Activated CD8-positive, alpha-beta T cell treated with anti-CD3 and anti-CD28 coated beads for 36 hours (primary cell): Measurements from ENCODE around the gene STK32C. TPM values are rescaled to one million over a fixed set of nuclear protein-coding genes. Genes with fewer than 3 reads are reported as not detected.
"Not testable (repeated sequence)": the region's sequence is repeated elsewhere in the genome, so short reads cannot be mapped to it uniquely, and the experiment has no call there.

ENCODE experiments used
- ATAC-seq: fragments of 200-7000 bp; cut with Tn5 transposase; one replicate; pipeline ENCODE4 v1.10.0; 2021; ENCODE audit warnings: mild to moderate bottlenecking, moderate library complexity
- CTCF ChIA-PET: fragments of 350-600 bp; sonication (Branson Sonifier 250); formaldehyde crosslinking; loops from one replicate; lab custom pipeline; 2021; ENCODE audit warnings: antibody characterized with exemption; lab: Charles Lee
- POLR2A ChIA-PET: fragments of 350-600 bp; sonication (Branson Sonifier 250); formaldehyde crosslinking; loops from one replicate; lab custom pipeline; 2021; ENCODE audit warnings: antibody characterized with exemption; lab: Charles Lee
- DNase-seq: peaks from one replicate; pipeline ENCODE4 v3.0.0-alpha.2; 2020
- H3K27ac Mint-ChIP-seq: one replicate; pipeline ENCODE4 v1.8.0; 2021; ENCODE audit warnings: mild to moderate bottlenecking, mixed read lengths
- H3K27me3 Mint-ChIP-seq: one replicate; pipeline ENCODE4 v1.8.0; 2021; ENCODE audit warnings: mixed read lengths
- H3K36me3 Mint-ChIP-seq: one replicate; pipeline ENCODE4 v1.8.0; 2021; ENCODE audit warnings: low read depth, mixed read lengths
- H3K4me1 Mint-ChIP-seq: one replicate; pipeline ENCODE4 v1.8.0; 2021; ENCODE audit warnings: low read depth, mixed read lengths
- H3K4me3 Mint-ChIP-seq: one replicate; pipeline ENCODE4 v1.8.0; 2021; ENCODE audit warnings: mild to moderate bottlenecking, moderate library complexity, mixed read lengths
- H3K9me3 Mint-ChIP-seq: one replicate; pipeline ENCODE4 v1.8.0; 2021; ENCODE audit warnings: mixed read lengths
- intact Hi-C: fragments of 100-400 bp; cut with micrococcal nuclease; formaldehyde crosslinking; loops from one replicate; pipeline ENCODE4 v1.10.0; 2022
- total RNA-seq, 2 experiments: library from RNA; stranded (reverse); gene quantifications; one replicate each; pipeline ENCODE4 v1.2.3, GENCODE V29; 2021
- TF ChIP-seq, protein P1 (sequence below): fragments of 200-600 bp; IDR thresholded peaks from one replicate; pipeline ENCODE4 v1.8.0; 2022; ENCODE audit warnings: antibody characterized with exemption, mild to moderate bottlenecking

STK32C gene
- total RNA-seq, 2 experiments from 2014 or later = 29.3 to 31.4 TPM

DNA sequence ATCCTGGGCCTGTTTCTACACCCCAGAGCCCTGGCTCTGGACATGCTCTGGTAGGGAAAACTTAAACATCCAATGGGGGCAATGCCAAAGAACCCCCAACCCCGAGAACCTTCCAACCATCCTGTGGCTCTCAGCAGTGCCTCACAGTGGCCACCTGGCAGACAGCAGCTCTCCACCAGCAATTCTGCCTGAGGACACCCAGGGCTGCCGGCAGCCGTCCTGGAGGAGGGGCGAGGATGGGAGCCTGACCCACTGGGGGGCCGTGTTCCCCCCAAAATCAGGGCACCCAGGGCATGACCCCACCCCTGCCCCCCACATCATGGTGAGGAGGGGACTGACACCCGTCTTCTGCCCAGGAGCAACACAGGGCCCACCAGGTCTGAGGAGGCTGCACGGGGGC is 88.3 kb downstream of the STK32C start:
- peaks cover 34% of the 10 kb centered on the region for H3K36me3 Mint-ChIP-seq

DNA sequence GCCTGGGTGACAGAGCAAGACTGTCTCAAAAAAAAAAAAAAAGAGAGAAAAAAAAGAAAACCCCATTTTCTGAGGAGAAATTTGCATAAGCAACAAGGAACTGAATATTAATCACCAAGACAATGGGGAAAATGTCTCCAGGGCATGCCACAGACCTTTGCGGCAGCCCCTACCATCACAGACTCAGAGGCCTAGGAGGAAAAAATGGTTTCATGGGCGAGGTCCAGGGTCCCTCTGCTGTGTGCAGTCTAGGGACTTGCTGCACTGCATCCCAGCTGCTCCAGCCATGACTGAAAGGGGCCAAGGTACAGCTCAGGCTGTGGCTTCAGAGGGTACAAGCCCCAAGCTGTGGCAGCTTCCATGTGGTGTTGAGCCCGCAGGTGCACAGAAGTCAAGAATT is 91.3 kb downstream of the STK32C start:
- CTCF ChIA-PET, H3K27ac Mint-ChIP-seq, POLR2A ChIA-PET, H3K4me3 Mint-ChIP-seq, H3K4me1 Mint-ChIP-seq, H3K27me3 Mint-ChIP-seq, DNase-seq, ATAC-seq: not testable (repeated sequence)
- Mint-ChIP-seq H3K36me3 (peaks cover 52% of the 10 kb centered on the region), H3K9me3 (peaks cover 28% of the 10 kb centered on the region)
- intact Hi-C loops = loop anchor here (10.0 kb wide), 1 partner anchor 238 kb away; no protein-coding TSS in a partner anchor

More for the DNA sequence above, 88.3 kb downstream of the STK32C start:
- no peak overlapping the region for H3K27ac Mint-ChIP-seq
- no peak for DNase-seq
- no peak for ATAC-seq
- intact Hi-C loops = loop anchor here (10.0 kb wide), 1 partner anchor 235 kb away; no protein-coding TSS in a partner anchor
- no peaks in the 10 kb centered on the region for H3K27me3 Mint-ChIP-seq
- peaks cover 22% of the 10 kb centered on the region for H3K9me3 Mint-ChIP-seq
- TF ChIP-seq, protein P1, sequence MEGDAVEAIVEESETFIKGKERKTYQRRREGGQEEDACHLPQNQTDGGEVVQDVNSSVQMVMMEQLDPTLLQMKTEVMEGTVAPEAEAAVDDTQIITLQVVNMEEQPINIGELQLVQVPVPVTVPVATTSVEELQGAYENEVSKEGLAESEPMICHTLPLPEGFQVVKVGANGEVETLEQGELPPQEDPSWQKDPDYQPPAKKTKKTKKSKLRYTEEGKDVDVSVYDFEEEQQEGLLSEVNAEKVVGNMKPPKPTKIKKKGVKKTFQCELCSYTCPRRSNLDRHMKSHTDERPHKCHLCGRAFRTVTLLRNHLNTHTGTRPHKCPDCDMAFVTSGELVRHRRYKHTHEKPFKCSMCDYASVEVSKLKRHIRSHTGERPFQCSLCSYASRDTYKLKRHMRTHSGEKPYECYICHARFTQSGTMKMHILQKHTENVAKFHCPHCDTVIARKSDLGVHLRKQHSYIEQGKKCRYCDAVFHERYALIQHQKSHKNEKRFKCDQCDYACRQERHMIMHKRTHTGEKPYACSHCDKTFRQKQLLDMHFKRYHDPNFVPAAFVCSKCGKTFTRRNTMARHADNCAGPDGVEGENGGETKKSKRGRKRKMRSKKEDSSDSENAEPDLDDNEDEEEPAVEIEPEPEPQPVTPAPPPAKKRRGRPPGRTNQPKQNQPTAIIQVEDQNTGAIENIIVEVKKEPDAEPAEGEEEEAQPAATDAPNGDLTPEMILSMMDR = no peak
- CTCF ChIA-PET = interaction anchor here (1.1 to 1.3 kb wide), 3 partner anchors 31 to 192 kb away, joined by 3 to 4 read pairs (median 3); no protein-coding TSS in a partner anchor
- H3K4me1 Mint-ChIP-seq = peaks cover 4% of the 10 kb centered on the region
- POLR2A ChIA-PET = no interaction called here
- H3K4me3 Mint-ChIP-seq = no peak overlapping the region

DNA sequence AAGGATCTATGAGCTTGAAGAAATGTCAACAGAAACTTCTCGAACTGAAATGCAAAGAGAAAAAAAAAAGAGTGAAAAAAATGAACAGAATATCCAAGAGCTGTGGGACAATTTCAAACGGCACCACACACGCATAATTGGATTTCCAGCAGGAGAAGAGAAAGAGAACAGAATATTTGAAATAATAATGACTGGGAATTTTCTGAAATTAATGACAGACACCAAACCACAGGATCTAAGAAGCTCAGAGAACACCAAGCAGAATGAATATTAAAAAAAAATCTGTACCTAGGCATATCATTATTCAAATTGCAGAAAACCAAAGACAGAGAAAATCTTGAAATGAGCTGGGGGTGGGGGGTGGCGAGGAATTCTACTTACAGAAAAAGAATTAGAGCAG is 93.8 kb downstream of the STK32C start:
- H3K4me3 Mint-ChIP-seq = no peak overlapping the region
- ATAC-seq (no peak), DNase-seq (no peak)
- intact Hi-C loops = loop anchor here (10.0 kb wide), 1 partner anchor 241 kb away; no protein-coding TSS in a partner anchor
- no peaks in the 10 kb centered on the region for H3K4me1 Mint-ChIP-seq
- peaks cover 28% of the 10 kb centered on the region for H3K9me3 Mint-ChIP-seq
- POLR2A ChIA-PET = no interaction called here
- H3K27ac Mint-ChIP-seq = no peak overlapping the region
- peaks cover 48% of the 10 kb centered on the region for H3K36me3 Mint-ChIP-seq
- H3K27me3 Mint-ChIP-seq = no peaks in the 10 kb centered on the region
- TF ChIP-seq, protein P1 = no peak
- CTCF ChIA-PET = interaction anchor here (0.7 kb wide), 1 partner anchor 137 kb away, joined by 3 read pairs; no protein-coding TSS in a partner anchor

DNA sequence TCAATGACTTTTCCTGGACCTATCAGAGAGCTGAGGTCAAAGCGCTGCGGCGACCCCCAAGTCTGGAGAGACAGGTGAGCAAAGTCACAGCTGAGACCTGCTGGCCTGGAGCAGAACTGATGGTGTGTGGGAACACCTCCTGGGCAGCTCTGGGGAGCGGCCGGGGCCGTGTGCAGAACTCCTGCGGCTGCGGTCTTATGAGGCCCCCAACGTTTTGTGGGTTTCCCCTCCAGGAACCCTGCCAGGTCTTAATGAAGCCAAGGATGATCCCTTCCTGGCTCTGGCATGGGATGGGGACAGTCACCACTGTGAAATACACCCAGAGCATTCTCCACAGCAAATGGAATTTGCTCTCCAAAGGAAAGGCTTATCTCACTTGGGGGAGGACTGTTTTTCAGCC is 94.9 kb downstream of the STK32C start:
- H3K27me3 Mint-ChIP-seq = no peaks in the 10 kb centered on the region
- H3K4me1 Mint-ChIP-seq = no peaks in the 10 kb centered on the region
- CTCF ChIA-PET = interaction anchor here (1.3 kb wide), 1 partner anchor 11 kb away, joined by 3 read pairs; no protein-coding TSS in a partner anchor
- intact Hi-C loops = loop anchor here (10.0 kb wide), 1 partner anchor 242 kb away; no protein-coding TSS in a partner anchor
- no peak overlapping the region for H3K4me3 Mint-ChIP-seq
- no peak overlapping the region for H3K27ac Mint-ChIP-seq
- POLR2A ChIA-PET = no interaction called here
- TF ChIP-seq, protein P1 = no peak
- peaks cover 24% of the 10 kb centered on the region for H3K9me3 Mint-ChIP-seq
- DNase-seq = no peak
- peaks cover 42% of the 10 kb centered on the region for H3K36me3 Mint-ChIP-seq
- ATAC-seq = no peak

DNA sequence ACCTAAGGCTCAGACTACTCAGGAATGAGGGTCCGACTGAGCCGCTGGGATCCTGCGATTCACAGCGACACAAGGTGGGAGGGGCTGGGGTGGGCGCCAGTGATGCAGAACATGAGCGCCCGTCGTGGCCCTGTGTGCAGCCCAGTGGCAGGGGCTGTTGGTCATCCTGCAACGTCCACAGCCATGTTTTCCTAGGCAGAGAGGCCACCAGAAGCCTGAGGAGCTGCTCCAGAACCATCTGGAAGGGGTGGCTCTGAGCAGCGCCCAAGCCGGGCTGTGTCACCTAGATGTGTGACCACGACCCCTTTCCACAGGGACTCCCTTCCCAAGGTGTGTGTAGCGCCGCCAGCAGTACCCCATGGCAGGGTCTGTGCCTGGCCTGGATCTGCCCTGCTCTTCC is 96.5 kb downstream of the STK32C start:
- Mint-ChIP-seq H3K9me3 (peaks cover 12% of the 10 kb centered on the region), H3K27ac (no peak overlapping the region), H3K4me3 (no peak overlapping the region), H3K4me1 (no peaks in the 10 kb centered on the region), H3K27me3 (no peaks in the 10 kb centered on the region), H3K36me3 (peaks cover 28% of the 10 kb centered on the region)
- ChIA-PET POLR2A (no interaction called here), CTCF (no interaction called here)
- ATAC-seq (no peak), DNase-seq (no peak)
- TF ChIP-seq, protein P1 = no peak
- intact Hi-C loops = loop anchor here (10.0 kb wide), 1 partner anchor 244 kb away; no protein-coding TSS in a partner anchor
